ENCODE data around the gene KSR1.
"Not testable (repeated sequence)": the region's sequence is repeated elsewhere in the genome, so short reads cannot be mapped to it uniquely, and the experiment has no call there.

Gene KSR1

DNA sequence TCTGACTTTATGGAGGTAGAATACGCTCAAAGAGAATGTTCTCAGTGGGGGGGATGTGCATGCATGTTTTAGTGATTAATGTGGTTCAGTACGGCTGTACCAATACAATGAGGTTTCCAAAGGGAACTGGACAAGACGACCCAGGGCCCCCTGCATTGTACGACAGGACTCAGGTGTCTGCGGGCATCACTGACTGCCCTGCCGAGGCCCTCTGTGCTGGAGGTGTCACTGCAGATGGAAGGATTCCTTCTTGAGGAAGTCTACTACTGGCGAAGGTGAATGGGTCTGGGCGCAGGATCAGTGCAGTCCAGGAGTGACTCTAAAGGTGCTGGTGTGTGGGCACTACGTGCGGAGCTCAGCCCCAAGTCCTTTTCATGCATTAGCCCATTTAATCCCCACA, 171.3 kb downstream of the KSR1 start:
- TF ChIP-seq, protein P1, sequence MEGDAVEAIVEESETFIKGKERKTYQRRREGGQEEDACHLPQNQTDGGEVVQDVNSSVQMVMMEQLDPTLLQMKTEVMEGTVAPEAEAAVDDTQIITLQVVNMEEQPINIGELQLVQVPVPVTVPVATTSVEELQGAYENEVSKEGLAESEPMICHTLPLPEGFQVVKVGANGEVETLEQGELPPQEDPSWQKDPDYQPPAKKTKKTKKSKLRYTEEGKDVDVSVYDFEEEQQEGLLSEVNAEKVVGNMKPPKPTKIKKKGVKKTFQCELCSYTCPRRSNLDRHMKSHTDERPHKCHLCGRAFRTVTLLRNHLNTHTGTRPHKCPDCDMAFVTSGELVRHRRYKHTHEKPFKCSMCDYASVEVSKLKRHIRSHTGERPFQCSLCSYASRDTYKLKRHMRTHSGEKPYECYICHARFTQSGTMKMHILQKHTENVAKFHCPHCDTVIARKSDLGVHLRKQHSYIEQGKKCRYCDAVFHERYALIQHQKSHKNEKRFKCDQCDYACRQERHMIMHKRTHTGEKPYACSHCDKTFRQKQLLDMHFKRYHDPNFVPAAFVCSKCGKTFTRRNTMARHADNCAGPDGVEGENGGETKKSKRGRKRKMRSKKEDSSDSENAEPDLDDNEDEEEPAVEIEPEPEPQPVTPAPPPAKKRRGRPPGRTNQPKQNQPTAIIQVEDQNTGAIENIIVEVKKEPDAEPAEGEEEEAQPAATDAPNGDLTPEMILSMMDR (IDR thresholded peaks at IDR 0.05): no peak
- Histone ChIP-seq H3K9me3 (no peaks in the 10 kb centered on the region), H3K27ac (no peak overlapping the region)

DNA sequence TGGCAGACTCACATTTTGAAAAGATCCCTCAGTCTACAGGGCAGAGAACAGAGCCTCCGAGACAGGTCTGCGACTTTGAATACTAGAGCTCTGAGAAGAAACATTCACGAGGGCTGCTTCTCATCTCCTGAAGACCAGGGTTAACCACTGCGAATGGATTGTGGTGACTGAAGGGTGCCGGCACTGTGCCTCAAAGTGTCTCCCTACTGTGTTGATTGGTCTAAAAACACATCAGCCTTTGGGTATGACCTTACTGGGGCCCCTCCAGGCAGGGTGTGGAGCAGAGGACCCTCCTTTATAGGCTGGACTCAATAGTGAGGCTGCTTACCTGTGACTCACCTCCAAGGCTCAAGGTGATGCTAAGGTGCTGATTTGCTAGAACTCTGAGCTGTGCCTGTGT, 172.1 kb downstream of the KSR1 start:
- no peak overlapping the region for H3K4me3 ChIP-seq (ENCODE audit: low read depth in 1 of 2, low read length in 1 of 2)
- H3K4me1 ChIP-seq (ENCODE audit: control insufficient read depth in 1 of 2, insufficient read depth in 1 of 2, low read depth in 1 of 2, low read length in 1 of 2): peaks cover 24 to 31% of the 10 kb centered on the region in 2 experiments
- no peak overlapping the region for H3K27ac ChIP-seq
- TF ChIP-seq, protein P1 (IDR thresholded peaks at IDR 0.05): no peak
- H3K27me3 ChIP-seq: no peaks in the 10 kb centered on the region
- H3K36me3 ChIP-seq: peaks cover 25% of the 10 kb centered on the region
- no peaks in the 10 kb centered on the region for H3K9me3 ChIP-seq

More for the DNA sequence above, 171.3 kb downstream of the KSR1 start:
- Histone ChIP-seq H3K36me3 (peaks cover 34% of the 10 kb centered on the region), H3K4me3 (ENCODE audit: low read depth in 1 of 2, low read length in 1 of 2) (no peak overlapping the region), H3K27me3 (no peaks in the 10 kb centered on the region), H3K4me1 (ENCODE audit: control insufficient read depth in 1 of 2, insufficient read depth in 1 of 2, low read depth in 1 of 2, low read length in 1 of 2) (peaks cover 16 to 22% of the 10 kb centered on the region in 2 experiments)

GRCh38 chr17:27629260-27629659, 173.0 kb downstream of the KSR1 start:
- peaks cover 24 to 38% of the 10 kb centered on the region in 2 experiments for H3K4me1 ChIP-seq (ENCODE audit: control insufficient read depth in 1 of 2, insufficient read depth in 1 of 2, low read depth in 1 of 2, low read length in 1 of 2)
- H3K27ac ChIP-seq; H3K27me3 ChIP-seq; H3K9me3 ChIP-seq; H3K4me3 ChIP-seq (ENCODE audit: low read depth in 1 of 2, low read length in 1 of 2): not testable (repeated sequence)
- H3K36me3 ChIP-seq: peaks cover 16% of the 10 kb centered on the region

- Histone ChIP-seq H3K27ac (peak within 1 kb of the TSS; percentile 93), H3K4me3 (ENCODE audit: low read depth in 1 of 2, low read length in 1 of 2) (peak within 1 kb of the TSS; percentile 66), H3K4me1 (ENCODE audit: control insufficient read depth in 1 of 2, insufficient read depth in 1 of 2, low read depth in 1 of 2, low read length in 1 of 2) (peaks cover 34 to 48% of the 10 kb centered on the region in 2 experiments)
Observed at GRCh38 chr17:27630607-27631410, 174.6 kb downstream of the KSR1 start, which contains the start of gene LGALS9. TSS of gene LGALS9 (plus strand) at chr17:27631188. CDS start at chr17:27631266, 78 bp downstream.

GRCh38 chr17:27631411-27631760, 175.1 kb downstream of the KSR1 start:
- Histone ChIP-seq H3K27ac (peak overlapping the region; percentile 93), H3K9me3 (no peaks in the 10 kb centered on the region), H3K4me1 (ENCODE audit: control insufficient read depth in 1 of 2, insufficient read depth in 1 of 2, low read depth in 1 of 2, low read length in 1 of 2) (peaks cover 36 to 51% of the 10 kb centered on the region in 2 experiments), H3K27me3 (no peaks in the 10 kb centered on the region), H3K4me3 (ENCODE audit: low read depth in 1 of 2, low read length in 1 of 2) (peak overlapping the region; percentile 66), H3K36me3 (peaks cover 5% of the 10 kb centered on the region)
- TF ChIP-seq, protein P1 (IDR thresholded peaks at IDR 0.05): no peak

More at GRCh38 chr17:27630607-27631410, 174.6 kb downstream of the KSR1 start, which contains the start of gene LGALS9:
- no peaks in the 10 kb centered on the region for H3K9me3 ChIP-seq
- H3K36me3 ChIP-seq: peaks cover 8% of the 10 kb centered on the region
- TF ChIP-seq, protein P1 (IDR thresholded peaks at IDR 0.05): no peak
- no peaks in the 10 kb centered on the region for H3K27me3 ChIP-seq
